Stromal cell of bone marrow (primary cell): ENCODE data around the gene PAGE2.
"Not testable (repeated sequence)": the region's sequence is repeated elsewhere in the genome, so short reads cannot be mapped to it uniquely, and the experiment has no call there.

ENCODE experiments used
- DNase-seq: peaks from one replicate; pipeline ENCODE4 v3.0.0-alpha.2; 2012; ENCODE audit warnings: low read depth

Gene PAGE2

DNA sequence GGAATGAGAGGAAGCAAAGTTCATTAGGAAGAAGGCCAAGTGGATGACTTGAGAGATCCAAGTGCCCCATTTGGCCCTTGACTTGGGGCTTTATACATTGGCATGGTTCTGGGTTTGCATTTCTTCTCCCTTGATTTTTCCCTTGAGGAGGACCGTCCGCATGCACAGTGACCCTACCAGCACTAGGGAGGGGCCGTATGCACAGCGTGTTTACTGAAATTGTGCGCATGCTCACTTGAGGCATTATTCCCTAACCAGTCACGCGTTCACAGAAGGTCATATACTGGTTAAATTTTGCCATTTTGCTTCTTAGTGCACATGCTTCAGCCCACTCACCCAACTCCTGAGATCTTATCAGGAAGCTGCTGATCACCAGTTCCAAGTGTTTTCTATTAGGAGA, 35.1 kb downstream of the PAGE2 start:
- DNase-seq = no peak

GRCh38 chrX:55127692-55128091, 38.9 kb downstream of the PAGE2 start:
- peak; percentile 5 for DNase-seq

DNA sequence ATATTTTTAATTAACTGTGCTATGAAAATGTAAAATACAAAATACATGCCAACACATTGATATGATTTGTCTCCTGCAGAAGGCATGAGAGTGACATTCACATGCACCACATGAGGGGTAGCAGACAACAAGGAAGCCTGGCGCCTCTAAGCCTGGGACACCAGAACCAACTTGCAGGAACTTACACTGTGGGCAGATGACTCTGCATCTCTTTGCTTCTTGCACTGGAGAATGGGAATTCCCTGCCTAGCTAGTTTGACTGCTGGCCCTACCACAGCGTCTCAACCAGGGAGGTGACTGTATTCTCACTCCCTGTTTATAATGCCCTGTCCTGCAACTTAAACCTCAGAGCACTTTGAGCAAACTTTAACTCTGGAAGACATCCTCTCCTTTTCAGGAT, 40.5 kb downstream of the PAGE2 start:
- no peak for DNase-seq

GRCh38 chrX:55130481-55130880, 41.7 kb downstream of the PAGE2 start:
- no peak for DNase-seq

DNA sequence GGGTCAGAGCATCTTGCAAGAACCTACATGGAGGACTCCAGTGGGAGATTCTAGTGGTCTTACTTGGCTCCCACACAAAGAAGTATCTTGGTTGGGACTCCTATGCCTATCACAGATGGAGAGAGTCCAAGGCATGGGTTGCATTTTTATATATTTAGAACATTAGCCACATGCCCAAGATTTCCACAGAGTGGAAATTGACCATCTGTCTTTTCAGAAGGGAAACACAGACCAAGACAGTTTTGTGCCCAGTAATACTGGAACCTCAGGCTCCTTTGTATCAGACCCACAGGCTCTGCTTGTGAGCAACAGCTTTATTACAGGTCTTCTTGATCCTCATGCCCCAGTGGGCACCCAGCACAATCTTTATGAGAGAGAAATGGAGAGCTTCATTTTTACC, 43.6 kb downstream of the PAGE2 start:
- DNase-seq = no peak

DNA sequence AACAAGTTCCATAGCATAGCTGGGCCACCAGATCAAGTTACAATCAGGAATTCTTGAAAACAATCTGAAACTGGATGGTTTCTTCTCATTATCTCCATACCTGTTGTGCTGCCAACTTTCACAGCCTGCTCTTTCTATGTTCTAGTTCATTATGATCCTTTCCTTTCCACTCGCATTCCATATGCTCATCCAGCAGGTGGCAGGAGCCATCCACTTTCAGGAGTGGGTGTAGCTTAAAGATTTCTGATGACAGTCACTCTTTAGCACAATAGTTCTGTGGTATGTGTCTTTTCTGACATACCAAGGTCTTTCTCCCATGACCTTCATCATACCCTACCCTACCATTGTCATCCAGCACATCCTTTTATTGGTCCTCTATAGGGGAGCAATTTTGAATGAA, 46.4 kb downstream of the PAGE2 start:
- peak; percentile 3 for DNase-seq

GRCh38 chrX:55140800-55141199, 52.0 kb downstream of the PAGE2 start:
- not testable (repeated sequence) for DNase-seq
